Ovary (tissue), 9 donors: ENCODE results near the gene OVCH1. TPM values are rescaled to one million over a fixed set of nuclear protein-coding genes. Genes with fewer than 3 reads are reported as not detected.

ENCODE experiments used
- DNase-seq, 5 donors: peaks; one replicate each; pipeline ENCODE4 v3.0.0-alpha.2; 2019 to 2020
- H3K27ac ChIP-seq, 2 donors: fragments of 200-600 bp; one replicate each; pipeline versions ENCODE4 v1.5.1 to v1.8.0; 2019 to 2022
- H3K27me3 ChIP-seq: fragments of 200-600 bp; one replicate; pipeline ENCODE4 v1.8.0; 2022
- H3K36me3 ChIP-seq: fragments of 200-600 bp; sonication (generic); one replicate; pipeline ENCODE4 v1.5.1; 2019
- H3K4me1 ChIP-seq: one replicate; pipeline ENCODE4 v1.8.1; 2013; ENCODE audit warnings: mild to moderate bottlenecking, moderate library complexity; ENCODE audit not compliant: insufficient read depth
- H3K4me3 ChIP-seq: fragments of 200-600 bp; sonication (generic); one replicate; pipeline ENCODE4 v1.5.1; 2017
- H3K9me3 ChIP-seq, 2 donors: fragments of 200-600 bp in 1 of 2; sonication (generic) in 1 of 2; one replicate each; pipeline versions ENCODE4 v1.5.1 to v1.8.1; 2013 to 2019; ENCODE audit warnings: mild to moderate bottlenecking in 1 of 2, moderate library complexity in 1 of 2
- CTCF ChIP-seq, 3 donors: fragments of 450-650 bp in 2 of 3; fragments of 200-600 bp in 1 of 3; IDR thresholded peaks; one replicate each; pipeline versions ENCODE4 v1.5.1 to v1.8.0; 2016 to 2022; ENCODE audit warnings: antibody characterized with exemption in 3 of 3, mild to moderate bottlenecking in 1 of 3
- EP300 ChIP-seq: sonication (generic); formaldehyde crosslinking; IDR thresholded peaks from one replicate; pipeline ENCODE4 v1.6.1; 2017; ENCODE audit warnings: antibody characterized with exemption
- POLR2A ChIP-seq: fragments of 450-650 bp; IDR thresholded peaks from one replicate; pipeline ENCODE4 v1.6.1; 2017; ENCODE audit warnings: antibody characterized with exemption, mild to moderate bottlenecking, moderate library complexity
- WGBS, 3 donors: extraction: QIAGEN DNeasy Blood & Tissue Kit in 1 of 3; methylation state at CpG; one replicate each; pipeline versions ENCODE4 v1.1.5 to v1.1.7; 2013 to 2017; 5-methylcytosine and 5-hydroxymethylcytosine counted together
- intact Hi-C, 4 donors: fragments of 100-400 bp; cut with DNase I; formaldehyde crosslinking; loops; one replicate each; pipeline versions ENCODE4 v1.11.0 to v1.15.1; 2022 to 2023
- polyA plus RNA-seq, 2 donors: library from polyadenylated mRNA; stranded (reverse); fragments of 200-250 nt in 1 of 2; fragments of 350-450 nt in 1 of 2; fragmentation: Illumina TruSeq in 1 of 2; extraction: RNeasy Lipid Tissue Mini Kit (QIAGEN cat#74804) in 1 of 2; gene quantifications; one replicate each; pipeline ENCODE4 v1.2.3, GENCODE V29; 2013 to 2014
- total RNA-seq, 7 donors: library from RNA; depleted of rRNA in 2 of 7; stranded (reverse); fragments of >200 nt in 2 of 7; fragmentation: NEBNext Ultra II Directional in 3 of 7; extraction: Animal tissue kit (Norgen Biotek cat#: 25700) in 3 of 7; gene quantifications; one replicate each; pipeline versions ENCODE4 v1.1.0 to v1.2.4, GENCODE V29; 2016 to 2023
- donor health status: DM: no; HTN: no; CAD: no; lungs with moderate emphysema.
- donor health status: DM: no; HTN: no; CAD: no.
- donor health status: Bipolar disorder and iron deficiency.
- donor health status: DM: yes; HTN: yes; CAD: no.
- donor health status: DM: no; HTN: no; CAD: no.
- donor health status: DM: yes; HTN: yes; CAD: no.

The OVCH1 gene
- total and polyA plus RNA-seq, 9 donors: 0.10 to 0.48 (median 0.21) TPM; not detected in 4

GRCh38 chr12:29503283-29503682 lies 5.8 kb upstream of the OVCH1 start:
- intact Hi-C loops: no loop called here
- DNase-seq: no peak

GRCh38 chr12:29499235-29499634 lies 1.7 kb upstream of the OVCH1 start:
- Histone ChIP-seq H3K4me1 (no peaks in the 10 kb centered on the region), H3K27ac (no peak overlapping the region), H3K27me3 (no peaks in the 10 kb centered on the region), H3K4me3 (no peak overlapping the region), H3K9me3 (no peaks in the 10 kb centered on the region), H3K36me3 (no peaks in the 10 kb centered on the region)
- WGBS, 3 donors: 92 to 94% (median 93%) methylated on average over 3 of the region's 3 CpGs
- no peak for TF ChIP-seq POLR2A
- no peak for TF ChIP-seq EP300
- no peak for TF ChIP-seq CTCF (IDR thresholded peaks at IDR 0.05)
- intact Hi-C loops: no loop called here
- no peak for DNase-seq

More at GRCh38 chr12:29503283-29503682, 5.8 kb upstream of the OVCH1 start:
- H3K4me1 ChIP-seq: no peaks in the 10 kb centered on the region
- no peaks in the 10 kb centered on the region for H3K36me3 ChIP-seq
- H3K9me3 ChIP-seq: no peaks in the 10 kb centered on the region
- no peak overlapping the region for H3K27ac ChIP-seq
- no peak for TF ChIP-seq EP300
- TF ChIP-seq CTCF (IDR thresholded peaks at IDR 0.05): no peak
- TF ChIP-seq POLR2A: no peak
- H3K4me3 ChIP-seq: no peak overlapping the region
- H3K27me3 ChIP-seq: no peaks in the 10 kb centered on the region

- Histone ChIP-seq H3K36me3 (no peaks in the 10 kb centered on the region), H3K4me3 (no peak overlapping the region), H3K27ac (no peak overlapping the region), H3K9me3 (no peaks in the 10 kb centered on the region), H3K27me3 (no peaks in the 10 kb centered on the region), H3K4me1 (no peaks in the 10 kb centered on the region)
- no peak for DNase-seq
- TF ChIP-seq POLR2A: no peak
- TF ChIP-seq CTCF (IDR thresholded peaks at IDR 0.05): no peak
- no peak for TF ChIP-seq EP300
- WGBS, 3 donors: 83 to 93% (median 83%) methylated on average over 6 of the region's 6 CpGs
- intact Hi-C loops: no loop called here
Observed at GRCh38 chr12:29492891-29493290, 4.6 kb downstream of the OVCH1 start.

DNA sequence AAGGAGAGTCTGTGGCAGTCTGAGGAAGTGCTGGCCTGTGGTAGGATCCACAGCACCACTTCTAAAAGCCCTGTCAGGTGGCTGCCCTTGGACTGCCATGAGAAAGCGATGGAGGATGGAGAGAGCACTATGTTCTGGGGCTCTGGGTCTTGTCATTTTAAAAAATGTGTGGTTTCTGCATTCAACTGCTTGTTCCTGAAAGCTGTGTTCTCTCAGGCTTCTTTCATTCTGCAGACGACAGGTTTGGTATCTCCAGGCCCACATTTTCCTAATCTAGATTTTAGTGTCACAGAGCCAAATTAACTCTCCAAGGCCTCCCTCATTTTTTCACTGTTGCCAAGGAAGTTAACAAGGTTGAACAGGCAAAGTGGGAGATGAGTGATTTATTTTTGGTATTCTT lies 10.5 kb downstream of the OVCH1 start:
- TF ChIP-seq EP300 (no peak), POLR2A (no peak), CTCF (IDR thresholded peaks at IDR 0.05) (no peak)
- intact Hi-C loops: no loop called here
- H3K4me3 ChIP-seq: no peak overlapping the region
- H3K9me3 ChIP-seq: no peaks in the 10 kb centered on the region
- 47 to 58% (median 51%) methylated on average over 2 of the region's 2 CpGs for WGBS, 3 donors
- H3K27ac ChIP-seq: no peak overlapping the region
- no peaks in the 10 kb centered on the region for H3K27me3 ChIP-seq
- no peaks in the 10 kb centered on the region for H3K4me1 ChIP-seq
- no peaks in the 10 kb centered on the region for H3K36me3 ChIP-seq
- no peak for DNase-seq

GRCh38 chr12:29463198-29463597 lies 34.3 kb downstream of the OVCH1 start:
- Histone ChIP-seq H3K36me3 (no peaks in the 10 kb centered on the region), H3K4me3 (no peak overlapping the region), H3K27ac (no peak overlapping the region), H3K4me1 (no peaks in the 10 kb centered on the region), H3K9me3 (no peaks in the 10 kb centered on the region), H3K27me3 (no peaks in the 10 kb centered on the region)
- no peak for DNase-seq
- WGBS, 3 donors: 81 to 85% (median 82%) methylated on average over 4 of the region's 4 CpGs
- intact Hi-C loops: no loop called here
- TF ChIP-seq EP300 (no peak), CTCF (IDR thresholded peaks at IDR 0.05) (no peak), POLR2A (no peak)
